Central memory CD8-positive, alpha-beta T cell (primary cell): ENCODE data around the gene INPP5B.

Experiments used
- ATAC-seq: fragments of 150-1000 bp; cut with Tn5 transposase; replicated peaks from 2 replicates; pipeline ENCODE4 v1.10.0; 2022; ENCODE audit warnings: mild to moderate bottlenecking, moderate FRiP score, moderate number of reproducible peaks; ENCODE audit not compliant: poor library complexity, severe bottlenecking; ENCODE audit errors: extremely low read depth
- DNase-seq, 2 donors: peaks; one replicate each; pipeline ENCODE4 v3.0.0; 2021; ENCODE audit warnings: low spot score in 2 of 2
- H3K27ac Mint-ChIP-seq: one replicate; pipeline ENCODE4 v1.8.0; 2022; ENCODE audit warnings: low read depth, mild to moderate bottlenecking, moderate library complexity, mixed read lengths
- H3K27me3 Mint-ChIP-seq: one replicate; pipeline ENCODE4 v1.8.0; 2022; ENCODE audit warnings: mixed read lengths
- H3K36me3 Mint-ChIP-seq: one replicate; pipeline ENCODE4 v1.8.0; 2022; ENCODE audit warnings: mild to moderate bottlenecking, moderate library complexity, mixed read lengths; ENCODE audit not compliant: insufficient read depth
- H3K4me1 Mint-ChIP-seq: one replicate; pipeline ENCODE4 v1.8.0; 2022; ENCODE audit warnings: mixed read lengths
- H3K4me3 Mint-ChIP-seq: one replicate; pipeline ENCODE4 v1.8.0; 2022; ENCODE audit warnings: mild to moderate bottlenecking, moderate library complexity, mixed read lengths
- H3K9me3 Mint-ChIP-seq: one replicate; pipeline ENCODE4 v1.8.0; 2022; ENCODE audit warnings: mixed read lengths

The INPP5B gene

DNA sequence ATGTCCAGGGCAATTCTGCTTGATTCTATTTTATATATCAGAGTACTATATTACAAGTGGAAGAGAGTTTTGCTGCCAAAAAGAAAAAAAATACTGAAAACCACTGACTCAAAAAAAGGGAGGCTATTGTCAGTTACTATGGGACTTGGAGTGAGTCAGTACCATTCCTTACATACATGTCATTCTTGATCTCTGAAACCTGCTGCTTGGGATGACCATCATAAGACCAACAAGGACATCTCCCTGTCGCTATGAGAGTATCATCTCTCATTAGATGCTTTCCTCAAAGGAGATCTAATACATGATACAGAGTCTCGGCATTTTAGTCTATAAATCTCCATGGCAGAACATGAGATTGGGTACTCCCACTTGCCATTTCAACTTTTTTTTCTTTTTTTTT is 11.8 kb upstream of the INPP5B start:
- no peaks in the 10 kb centered on the region for H3K4me1 Mint-ChIP-seq
- H3K4me3 Mint-ChIP-seq = no peak overlapping the region
- H3K36me3 Mint-ChIP-seq = peaks cover 61% of the 10 kb centered on the region
- DNase-seq = no peak
- no peaks in the 10 kb centered on the region for H3K27me3 Mint-ChIP-seq
- H3K27ac Mint-ChIP-seq = no peak overlapping the region
- H3K9me3 Mint-ChIP-seq = no peaks in the 10 kb centered on the region
- no peak for ATAC-seq

GRCh38 chr1:37955685-37956084 is 8.8 kb upstream of the INPP5B start:
- ATAC-seq = no peak

GRCh38 chr1:37954316-37954971 is 7.6 kb upstream of the INPP5B start:
- Mint-ChIP-seq H3K27ac (no peak overlapping the region), H3K9me3 (no peaks in the 10 kb centered on the region), H3K36me3 (peaks cover 32% of the 10 kb centered on the region), H3K4me3 (no peak overlapping the region), H3K4me1 (no peaks in the 10 kb centered on the region), H3K27me3 (no peaks in the 10 kb centered on the region)
- no peak for ATAC-seq
- DNase-seq = no peak

More at GRCh38 chr1:37955685-37956084, 8.8 kb upstream of the INPP5B start:
- no peaks in the 10 kb centered on the region for H3K4me1 Mint-ChIP-seq
- no peak for DNase-seq
- peaks cover 40% of the 10 kb centered on the region for H3K36me3 Mint-ChIP-seq
- no peak overlapping the region for H3K4me3 Mint-ChIP-seq
- H3K27me3 Mint-ChIP-seq = no peaks in the 10 kb centered on the region
- H3K9me3 Mint-ChIP-seq = no peaks in the 10 kb centered on the region
- no peak overlapping the region for H3K27ac Mint-ChIP-seq

- peaks cover 19% of the 10 kb centered on the region for H3K36me3 Mint-ChIP-seq
- H3K4me3 Mint-ChIP-seq = no peak overlapping the region
- H3K9me3 Mint-ChIP-seq = no peaks in the 10 kb centered on the region
- no peaks in the 10 kb centered on the region for H3K27me3 Mint-ChIP-seq
- DNase-seq (no peak), ATAC-seq (no peak)
- no peaks in the 10 kb centered on the region for H3K4me1 Mint-ChIP-seq
- H3K27ac Mint-ChIP-seq = no peak overlapping the region
Observed at GRCh38 chr1:37952738-37953137, 5.9 kb upstream of the INPP5B start.

GRCh38 chr1:37951783-37952624 is 5.2 kb upstream of the INPP5B start:
- Mint-ChIP-seq H3K9me3 (no peaks in the 10 kb centered on the region), H3K36me3 (peaks cover 14% of the 10 kb centered on the region), H3K27ac (no peak overlapping the region), H3K4me1 (peaks cover 7% of the 10 kb centered on the region), H3K27me3 (no peaks in the 10 kb centered on the region), H3K4me3 (no peak overlapping the region)
- DNase-seq = no peak
- no peak for ATAC-seq

- Mint-ChIP-seq H3K27ac (no peak overlapping the region), H3K36me3 (peaks cover 14% of the 10 kb centered on the region), H3K4me1 (peaks cover 14% of the 10 kb centered on the region), H3K27me3 (no peaks in the 10 kb centered on the region), H3K4me3 (no peak overlapping the region), H3K9me3 (no peaks in the 10 kb centered on the region)
- ATAC-seq = no peak
- no peak for DNase-seq
Observed at GRCh38 chr1:37951041-37951782, 4.4 kb upstream of the INPP5B start.

DNA sequence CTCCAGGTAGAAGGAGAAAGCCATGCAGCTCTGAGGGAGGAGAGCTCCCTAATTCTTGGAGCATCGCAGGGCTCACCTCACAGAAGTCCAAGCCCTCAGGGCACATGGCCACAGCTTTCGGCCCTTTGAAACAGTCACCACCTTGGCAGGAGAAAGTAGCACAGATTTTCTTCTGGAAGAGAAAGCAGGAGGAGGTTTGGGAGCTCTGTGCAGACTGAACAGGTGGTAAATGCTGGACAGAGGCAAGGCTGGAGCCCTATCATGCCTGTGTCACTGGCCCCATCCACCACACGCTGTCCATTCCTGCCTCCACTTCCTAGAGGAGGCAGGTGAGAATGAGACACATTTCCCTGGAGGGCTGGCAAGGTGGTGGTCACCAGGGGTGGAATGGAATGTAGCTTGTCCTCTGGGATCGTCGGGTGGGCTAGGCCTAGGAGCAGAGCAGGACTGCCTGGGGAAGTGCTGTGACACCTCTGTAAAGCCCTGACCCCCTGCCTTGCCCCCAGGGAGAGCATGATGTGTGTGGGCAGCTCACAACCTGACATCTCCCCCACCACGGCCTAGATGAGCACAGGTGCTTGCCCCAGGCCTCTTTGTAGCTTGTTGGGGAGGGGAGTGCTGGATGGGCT is 2.8 kb upstream of the INPP5B start:
- Mint-ChIP-seq H3K4me3 (no peak overlapping the region), H3K27me3 (no peaks in the 10 kb centered on the region), H3K36me3 (peaks cover 10% of the 10 kb centered on the region), H3K27ac (no peak overlapping the region), H3K9me3 (no peaks in the 10 kb centered on the region), H3K4me1 (peaks cover 14% of the 10 kb centered on the region)
- ATAC-seq (no peak), DNase-seq (no peak)

GRCh38 chr1:37948841-37949240 is 2.0 kb upstream of the INPP5B start:
- no peaks in the 10 kb centered on the region for H3K9me3 Mint-ChIP-seq
- ATAC-seq (no peak), DNase-seq (no peak)
- no peaks in the 10 kb centered on the region for H3K27me3 Mint-ChIP-seq
- H3K4me3 Mint-ChIP-seq = no peak overlapping the region
- peaks cover 14% of the 10 kb centered on the region for H3K4me1 Mint-ChIP-seq
- H3K27ac Mint-ChIP-seq = no peak overlapping the region
- peaks cover 10% of the 10 kb centered on the region for H3K36me3 Mint-ChIP-seq

- Mint-ChIP-seq H3K27ac (no peak overlapping the region), H3K36me3 (peaks cover 8% of the 10 kb centered on the region), H3K27me3 (no peaks in the 10 kb centered on the region), H3K9me3 (no peaks in the 10 kb centered on the region), H3K4me1 (peaks cover 14% of the 10 kb centered on the region), H3K4me3 (peak overlapping the region; percentile 16)
- DNase-seq = no peak
- no peak for ATAC-seq
Observed at GRCh38 chr1:37948166-37948565, 1.3 kb upstream of the INPP5B start.

DNA sequence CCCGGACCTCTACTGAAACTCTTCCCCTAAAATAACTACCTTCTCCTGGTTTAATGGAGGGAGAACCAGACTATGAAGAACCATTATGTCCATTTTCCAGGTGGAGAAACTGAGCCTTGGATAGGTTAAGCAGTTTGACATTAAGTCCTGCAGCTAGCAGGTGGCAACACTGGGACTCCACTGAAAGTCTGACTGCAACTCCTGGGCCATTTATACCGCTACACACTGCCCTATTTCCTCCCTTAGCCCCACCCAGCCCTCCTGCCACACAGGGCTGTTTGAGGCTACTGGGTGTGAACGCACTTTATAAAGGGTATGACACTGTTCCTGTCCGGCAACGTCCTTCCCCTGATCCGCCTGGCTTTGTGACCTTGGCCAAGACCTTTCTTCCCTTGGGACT is 511 bp upstream of the INPP5B start:
- Mint-ChIP-seq H3K36me3 (peaks cover 6% of the 10 kb centered on the region), H3K27me3 (no peaks in the 10 kb centered on the region), H3K27ac (peak overlapping the region; percentile 79), H3K9me3 (no peaks in the 10 kb centered on the region), H3K4me3 (peak overlapping the region; percentile 86), H3K4me1 (peaks cover 14% of the 10 kb centered on the region)
- DNase-seq (no peak), ATAC-seq (no peak)

GRCh38 chr1:37945743-37946702 is 830 bp downstream of the INPP5B start:
- no peaks in the 10 kb centered on the region for H3K9me3 Mint-ChIP-seq

More at GRCh38 chr1:37945743-37946702, 830 bp downstream of the INPP5B start:
- peaks cover 7% of the 10 kb centered on the region for H3K36me3 Mint-ChIP-seq
- peak overlapping the region; percentile 79 for H3K27ac Mint-ChIP-seq
- H3K4me3 Mint-ChIP-seq = peak overlapping the region; percentile 86
- H3K27me3 Mint-ChIP-seq = no peaks in the 10 kb centered on the region
- no peak for DNase-seq
- ATAC-seq = no peak
- H3K4me1 Mint-ChIP-seq = peaks cover 14% of the 10 kb centered on the region
